Stimulated activated CD8-positive, alpha-beta memory T cell treated with anti-CD3 and anti-CD28 coated beads, Interleukin-12 subunit alpha, Interleukin-12 subunit beta, amount 100 ng/mL, for 4 hours (primary cell): Measurements from ENCODE around the gene HSD11B1L.
"Not testable (repeated sequence)": the region's sequence is repeated elsewhere in the genome, so short reads cannot be mapped to it uniquely, and the experiment has no call there.

Source experiments
- DNase-seq: peaks from one replicate; pipeline ENCODE4 v3.0.0-alpha.2; 2020; ENCODE audit warnings: low read depth

The HSD11B1L gene

GRCh38 chr19:5700455-5701092 lies 19.7 kb downstream of the HSD11B1L start:
- DNase-seq: no peak

GRCh38 chr19:5702053-5702410 lies 21.2 kb downstream of the HSD11B1L start:
- not testable (repeated sequence) for DNase-seq

GRCh38 chr19:5703819-5704818 lies 23.3 kb downstream of the HSD11B1L start:
- DNase-seq: no peak

- DNase-seq: no peak
Measured at GRCh38 chr19:5705552-5705951, 24.7 kb downstream of the HSD11B1L start.

DNA sequence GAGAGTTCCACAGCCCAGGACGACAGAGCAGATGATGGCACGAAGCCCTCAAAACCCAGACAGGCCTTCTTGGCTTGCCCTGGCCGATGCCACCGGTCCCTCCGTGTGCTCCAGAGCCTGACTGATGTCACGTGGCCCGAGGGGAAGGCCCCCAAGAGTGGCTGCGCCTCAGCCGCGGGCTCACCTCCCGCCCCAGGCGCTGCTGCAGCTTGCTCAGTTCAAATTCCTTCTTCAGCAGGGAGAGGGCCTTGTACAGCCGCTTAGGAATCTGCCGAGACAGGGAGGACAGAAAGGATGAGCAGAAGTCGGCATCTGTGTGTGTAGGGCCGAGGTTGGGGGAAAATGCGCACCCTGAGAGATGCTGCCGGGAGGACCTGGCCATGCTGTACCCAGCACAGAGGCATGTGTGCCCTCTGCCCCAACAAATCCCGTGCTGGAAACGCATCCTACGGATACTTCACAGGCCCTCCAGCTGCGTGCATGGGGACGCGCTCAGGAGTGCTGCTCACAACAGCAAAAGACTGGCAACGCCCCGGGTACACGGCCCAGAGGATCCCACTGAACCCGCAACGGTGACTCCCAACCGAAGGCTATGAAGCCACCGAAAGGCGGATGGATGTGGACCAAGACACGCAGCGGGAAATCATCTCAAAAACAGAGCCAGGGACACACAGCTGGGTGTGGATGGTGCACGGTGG lies 26.2 kb downstream of the HSD11B1L start:
- no peak for DNase-seq

- no peak for DNase-seq
Measured at GRCh38 chr19:5707576-5708575, 27.0 kb downstream of the HSD11B1L start.

DNA sequence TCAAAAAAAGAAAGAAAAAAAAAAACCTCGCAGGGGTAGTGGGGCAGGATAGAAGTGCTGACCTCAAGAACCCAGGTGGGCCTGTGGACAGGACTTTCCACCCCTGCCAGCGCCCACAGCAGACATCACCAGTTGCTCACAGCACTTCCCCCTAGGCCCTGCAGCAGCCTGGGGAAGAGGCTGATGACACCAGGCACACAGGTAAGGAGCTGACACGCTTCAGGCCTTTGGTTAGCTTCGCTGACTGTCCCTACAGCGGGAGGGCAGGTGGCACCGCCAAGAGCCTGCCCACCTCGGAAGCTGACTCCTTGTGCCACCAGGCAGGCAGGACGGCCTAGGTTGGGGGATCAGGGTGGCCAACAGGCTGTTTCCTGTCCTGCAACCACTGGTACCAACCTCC lies 30.2 kb downstream of the HSD11B1L start:
- no peak for DNase-seq

GRCh38 chr19:5711713-5712161 lies 30.9 kb downstream of the HSD11B1L start:
- no peak for DNase-seq

- no peak for DNase-seq
Measured at GRCh38 chr19:5713228-5713627, 32.4 kb downstream of the HSD11B1L start.

DNA sequence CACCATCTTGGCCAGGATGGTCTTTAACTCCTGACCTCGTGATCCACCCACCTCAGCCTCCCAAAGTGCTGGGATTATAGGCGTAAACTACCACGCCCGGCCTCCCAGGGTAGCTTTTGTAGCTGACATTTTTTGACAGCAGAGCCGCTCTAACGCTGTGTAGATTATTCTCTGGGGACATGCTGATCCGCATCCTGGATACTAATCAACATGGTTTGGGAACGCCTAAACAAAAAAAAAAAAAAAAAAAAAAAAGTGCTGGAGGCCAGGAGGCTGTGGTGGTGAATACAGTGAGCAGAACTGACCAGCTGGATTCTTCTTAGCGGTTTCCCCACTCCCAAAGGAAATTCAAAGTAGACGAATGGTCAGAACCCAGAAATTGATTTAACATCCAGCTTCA lies 34.0 kb downstream of the HSD11B1L start:
- no peak for DNase-seq

GRCh38 chr19:5717215-5717935 lies 36.5 kb downstream of the HSD11B1L start:
- DNase-seq: no peak

DNA sequence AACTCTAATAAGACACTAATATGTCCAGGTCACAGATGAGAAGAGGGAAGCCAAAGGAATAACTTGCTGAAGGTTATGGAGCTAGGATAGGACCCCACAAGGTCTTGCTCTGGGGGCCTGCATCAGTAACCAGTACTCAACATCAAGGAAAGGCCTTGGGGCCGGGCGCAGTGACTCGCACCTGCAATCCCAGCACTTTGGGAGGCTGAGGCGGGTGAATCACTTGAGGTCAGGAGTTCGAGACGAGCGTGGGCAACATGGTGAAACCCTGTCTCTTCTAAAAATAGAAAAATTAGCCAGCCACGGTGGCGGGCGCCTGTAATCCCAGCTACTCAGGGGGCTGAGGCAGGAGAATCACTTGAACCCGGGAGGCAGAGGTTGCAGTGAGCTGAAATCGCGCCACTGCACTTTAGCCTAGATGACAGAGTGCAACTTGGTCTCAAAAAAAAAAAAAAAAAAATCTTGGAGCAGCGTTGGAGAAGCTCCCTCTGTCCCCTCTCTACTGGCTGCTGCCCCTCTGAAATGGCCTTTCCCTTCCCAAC lies 37.3 kb downstream of the HSD11B1L start:
- no peak for DNase-seq

DNA sequence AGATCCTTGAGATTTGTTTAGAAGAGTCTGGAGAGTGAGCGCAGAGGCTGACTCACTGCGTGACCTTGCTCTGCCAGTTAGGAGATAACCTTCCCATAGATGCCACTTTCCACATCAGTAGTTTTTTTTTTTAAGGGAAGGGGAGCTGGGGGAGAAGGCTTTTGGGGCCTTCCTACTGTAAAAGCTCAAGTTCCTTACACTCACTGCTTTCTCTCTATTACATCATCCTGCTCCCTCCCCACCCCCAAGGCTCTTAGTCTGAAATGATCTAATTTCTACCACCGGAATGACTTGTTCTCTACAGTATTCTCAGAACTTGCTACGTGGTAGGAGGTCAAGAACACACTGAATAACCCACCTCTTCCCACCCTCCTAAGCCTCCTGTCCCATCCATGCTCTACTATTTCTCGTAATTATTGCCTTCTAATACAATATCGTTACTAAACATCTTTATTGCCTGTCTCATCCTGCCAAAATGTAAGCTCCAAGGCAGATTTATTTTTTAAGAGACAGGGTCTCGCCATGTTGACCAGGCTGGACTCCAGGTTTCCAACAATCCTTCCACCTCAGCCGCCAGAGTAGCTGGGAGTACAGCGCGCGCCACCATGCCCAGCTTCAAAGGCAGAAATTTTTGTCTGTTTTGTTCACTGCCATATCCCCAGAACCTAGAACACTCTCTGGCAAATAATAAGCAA lies 37.9 kb downstream of the HSD11B1L start:
- no peak for DNase-seq

DNA sequence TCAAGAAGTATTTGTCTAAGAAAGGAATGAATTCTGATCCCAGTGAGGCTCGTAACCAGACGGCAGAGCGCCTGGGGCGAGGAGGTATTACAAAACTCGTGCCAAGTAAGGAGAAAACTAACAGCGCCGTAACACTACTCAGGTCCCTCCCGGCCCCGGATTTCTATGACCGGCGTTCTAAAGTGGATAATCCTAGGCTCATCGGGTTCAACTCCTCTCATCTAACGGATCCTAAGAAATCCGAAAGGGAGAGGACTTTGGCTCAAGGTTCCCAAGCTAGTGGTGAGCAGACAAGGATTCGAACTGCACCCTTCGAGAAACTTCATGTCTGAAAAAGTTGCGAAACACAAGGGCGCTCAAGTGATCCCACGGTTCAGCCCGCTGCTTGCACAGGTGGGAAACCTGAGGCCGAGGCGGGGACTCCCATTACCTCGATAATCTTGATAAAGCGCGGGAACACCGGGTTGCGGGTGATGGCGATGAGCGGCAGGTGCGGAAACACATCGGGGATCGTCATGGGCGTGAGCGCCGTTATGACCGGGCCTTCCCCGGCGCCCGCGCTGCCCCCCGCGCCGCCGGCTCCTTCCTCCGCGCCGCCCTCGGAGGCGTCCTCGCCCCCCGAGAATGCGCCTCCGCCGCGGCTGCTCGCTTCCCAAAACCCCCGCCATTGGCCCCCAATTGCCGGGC lies 38.6 kb downstream of the HSD11B1L start:
- no peak for DNase-seq

DNA sequence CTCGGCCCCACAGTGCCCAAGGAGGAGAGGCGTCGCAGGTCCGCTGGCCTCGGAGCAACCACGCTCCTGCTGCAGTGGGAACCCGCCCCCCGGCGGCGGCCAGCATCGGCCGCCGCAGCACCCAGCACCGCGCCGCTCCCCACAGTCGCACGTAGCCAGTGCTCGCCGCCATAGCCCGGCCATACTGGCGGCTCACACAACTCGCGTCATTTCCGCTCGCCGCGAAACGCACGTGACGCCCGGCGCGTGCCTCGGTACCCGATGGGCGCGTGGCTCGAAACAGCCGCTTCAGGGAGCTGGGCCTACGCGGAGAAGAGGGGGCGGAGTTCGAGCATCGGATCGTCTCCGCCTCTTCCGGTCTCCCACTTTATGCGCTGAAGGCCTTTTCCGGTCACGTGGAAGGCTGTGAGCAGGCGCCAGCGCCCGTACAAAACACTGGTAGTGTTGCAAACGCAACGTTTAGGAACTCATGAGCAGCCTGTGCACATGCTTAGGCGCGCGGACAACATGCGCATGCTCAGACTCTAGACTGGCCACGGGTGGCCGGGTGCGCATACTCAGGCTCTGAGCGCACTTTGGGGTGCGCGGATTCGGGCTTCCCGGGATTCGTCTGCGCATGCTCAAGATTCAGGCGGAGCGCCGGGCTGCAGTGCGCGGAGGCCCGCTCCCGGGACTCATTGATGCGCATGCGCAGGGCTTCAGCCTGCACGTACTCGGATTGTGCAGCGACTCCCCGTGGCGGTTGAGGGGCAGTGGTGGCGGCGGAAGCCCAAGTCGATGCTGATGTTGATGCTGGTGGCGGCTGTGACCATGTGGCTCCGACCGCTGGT lies 39.3 kb downstream of the HSD11B1L start, which contains the start of the genes CATSPERD and LONP1:
Gene CATSPERD (plus strand): TSS at position 677 of the 830 bp plus-strand sequence. CDS start 101 bp downstream, at position 778.
Gene LONP1 (minus strand): TSS at position 186 of the 830 bp plus-strand sequence. CDS start 14 bp downstream, at position 172.
- peak; percentile 96 for DNase-seq

DNA sequence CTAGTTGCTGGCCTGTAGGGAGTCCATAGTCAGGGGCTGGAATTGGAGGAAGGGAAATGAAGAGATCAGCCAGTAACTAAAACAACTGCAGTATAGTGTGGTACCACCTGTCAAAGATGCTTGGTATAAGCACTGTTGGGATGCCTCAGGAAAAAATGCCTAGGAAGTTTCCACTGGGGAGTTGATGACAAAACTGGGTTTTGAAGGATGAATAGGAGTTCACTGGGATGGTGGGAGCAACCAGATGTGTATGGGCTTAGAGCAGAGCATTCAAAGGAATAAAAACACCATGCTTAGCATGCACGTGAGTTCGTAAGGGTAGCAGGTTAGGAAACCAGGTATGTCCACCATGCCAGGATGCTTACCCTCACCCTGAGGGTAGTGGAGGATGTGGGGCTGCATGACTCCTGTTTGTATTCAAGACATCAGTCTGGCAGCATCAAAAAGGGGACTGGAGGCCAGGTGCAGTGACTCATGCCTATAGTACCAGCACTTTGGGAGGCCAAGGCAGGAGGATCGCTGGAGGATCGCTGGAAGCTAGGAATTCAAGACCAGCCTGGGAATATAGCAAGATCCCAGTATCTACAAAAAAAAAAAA lies 46.7 kb downstream of the HSD11B1L start:
- DNase-seq: no peak

DNA sequence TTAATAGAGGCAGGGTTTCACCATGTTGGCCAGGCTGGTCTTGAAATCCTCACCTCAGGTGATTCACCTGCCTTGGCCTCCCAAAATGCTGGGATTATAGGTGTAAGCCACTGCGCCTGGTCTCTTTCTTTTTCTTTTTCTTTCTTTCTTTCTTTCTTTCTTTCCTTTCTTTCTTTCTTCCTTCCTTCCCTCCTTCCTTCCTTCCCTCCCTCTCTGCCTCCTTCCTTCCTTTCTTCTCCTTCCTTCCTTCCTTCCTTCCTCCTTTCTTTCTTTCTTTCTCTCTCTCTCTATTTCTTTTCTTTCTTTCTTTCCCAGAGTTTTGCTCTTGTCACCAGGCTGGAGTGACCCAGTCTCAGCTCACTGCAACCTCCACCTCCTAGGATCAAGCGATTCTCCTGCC lies 52.3 kb downstream of the HSD11B1L start:
- DNase-seq: not testable (repeated sequence)
